Activated CD4-positive, alpha-beta T cell treated with anti-CD3 and anti-CD28 coated beads, Interleukin-2, Interleukin-4, amounts not matched to agents 100 ng/mL and 50 ng/mL, durations not matched to agents 16 hours and 8 hours (primary cell): ENCODE data around the gene GRIN1.

Source experiments
- DNase-seq: peaks from one replicate; pipeline ENCODE4 v3.0.0-alpha.2; 2020; ENCODE audit warnings: low spot score

The GRIN1 gene

GRCh38 chr9:137164370-137165249, 25.7 kb downstream of the GRIN1 start:
- DNase-seq, result no peak

- DNase-seq, result no peak
These were observed 26.4 kb downstream of the GRIN1 start for GRCh38 chr9:137165250-137165836.

- no peak for DNase-seq
These were observed 27.7 kb downstream of the GRIN1 start for GRCh38 chr9:137166380-137167229.

- DNase-seq, result no peak
These were observed 28.4 kb downstream of the GRIN1 start for GRCh38 chr9:137167277-137167746.

GRCh38 chr9:137167747-137168572, 29.0 kb downstream of the GRIN1 start:
- DNase-seq, result no peak

GRCh38 chr9:137168573-137168903, 29.6 kb downstream of the GRIN1 start:
- no peak for DNase-seq

- no peak for DNase-seq
These were observed 30.2 kb downstream of the GRIN1 start for GRCh38 chr9:137168904-137169856.

GRCh38 chr9:137169896-137170358, 31.0 kb downstream of the GRIN1 start, which contains the start of gene LRRC26:
Gene LRRC26, minus strand, starts transcription at chr9:137170051. Its CDS starts 108 bp downstream, at chr9:137169943.
- no peak for DNase-seq

- no peak for DNase-seq
These were observed 31.7 kb downstream of the GRIN1 start for GRCh38 chr9:137170486-137171148.

- no peak for DNase-seq
These were observed 32.4 kb downstream of the GRIN1 start for GRCh38 chr9:137171149-137171900.

GRCh38 chr9:137172901-137173795, 34.2 kb downstream of the GRIN1 start:
- DNase-seq, result no peak

GRCh38 chr9:137173796-137174664, 35.1 kb downstream of the GRIN1 start:
- no peak for DNase-seq

- no peak for DNase-seq
These were observed 35.9 kb downstream of the GRIN1 start for GRCh38 chr9:137174722-137175293.

GRCh38 chr9:137175345-137175961, 36.5 kb downstream of the GRIN1 start:
- DNase-seq, result no peak

- no peak for DNase-seq
These were observed 37.6 kb downstream of the GRIN1 start for GRCh38 chr9:137176302-137177182.
